HG02973 (cell line): ENCODE data around the gene SORCS2.

Experiments used
- ATAC-seq: cut with Tn5 transposase; IDR thresholded peaks from one replicate; pipeline ENCODE4 v1.9.1; 2021; ENCODE audit warnings: moderate library complexity; ENCODE audit not compliant: unreplicated experiment

The SORCS2 gene

GRCh38 chr4:7299908-7300710, 107.8 kb downstream of the SORCS2 start:
- ATAC-seq = no peak

GRCh38 chr4:7300711-7301095, 108.4 kb downstream of the SORCS2 start:
- no peak for ATAC-seq

- no peak for ATAC-seq
Measured at GRCh38 chr4:7301126-7301785, 108.9 kb downstream of the SORCS2 start.

- ATAC-seq = no peak
Measured at GRCh38 chr4:7301846-7302630, 109.7 kb downstream of the SORCS2 start.

DNA sequence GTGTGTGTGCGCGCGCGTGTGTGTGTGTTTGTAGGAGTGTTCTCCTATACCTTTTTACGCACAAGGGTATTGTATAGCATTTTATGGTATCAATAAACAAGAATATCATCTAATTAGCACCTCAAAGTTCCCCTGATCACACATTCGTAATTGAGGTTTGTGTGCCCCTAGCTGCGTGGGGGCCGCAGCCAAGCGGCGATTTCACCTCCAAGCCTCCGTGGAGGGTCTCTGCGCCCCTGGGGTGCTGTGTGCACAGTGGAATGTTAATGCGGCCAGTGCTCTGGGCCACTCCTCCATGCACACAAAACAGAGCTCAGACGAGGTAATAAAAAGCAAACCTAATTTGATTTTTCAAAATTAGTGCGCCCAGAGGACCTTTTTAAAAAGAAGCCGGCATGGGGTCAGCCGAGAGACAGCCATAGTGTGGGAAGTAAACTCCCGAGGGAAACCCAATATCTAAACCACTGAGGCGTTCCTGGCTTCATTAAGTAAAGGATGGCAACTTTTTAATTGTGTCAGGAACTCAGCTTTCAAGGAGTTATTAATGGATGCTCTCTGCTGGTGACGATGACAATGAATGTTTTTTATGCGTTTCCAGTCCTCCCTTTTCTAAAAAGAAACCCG, 110.6 kb downstream of the SORCS2 start:
- no peak for ATAC-seq

GRCh38 chr4:7303561-7303960, 111.2 kb downstream of the SORCS2 start:
- ATAC-seq = no peak

- ATAC-seq = no peak
Measured at GRCh38 chr4:7304436-7304835, 112.1 kb downstream of the SORCS2 start.

- ATAC-seq = no peak
Measured at GRCh38 chr4:7306021-7306965, 114.0 kb downstream of the SORCS2 start.

- ATAC-seq = no peak
Measured at GRCh38 chr4:7306986-7307385, 114.6 kb downstream of the SORCS2 start.

DNA sequence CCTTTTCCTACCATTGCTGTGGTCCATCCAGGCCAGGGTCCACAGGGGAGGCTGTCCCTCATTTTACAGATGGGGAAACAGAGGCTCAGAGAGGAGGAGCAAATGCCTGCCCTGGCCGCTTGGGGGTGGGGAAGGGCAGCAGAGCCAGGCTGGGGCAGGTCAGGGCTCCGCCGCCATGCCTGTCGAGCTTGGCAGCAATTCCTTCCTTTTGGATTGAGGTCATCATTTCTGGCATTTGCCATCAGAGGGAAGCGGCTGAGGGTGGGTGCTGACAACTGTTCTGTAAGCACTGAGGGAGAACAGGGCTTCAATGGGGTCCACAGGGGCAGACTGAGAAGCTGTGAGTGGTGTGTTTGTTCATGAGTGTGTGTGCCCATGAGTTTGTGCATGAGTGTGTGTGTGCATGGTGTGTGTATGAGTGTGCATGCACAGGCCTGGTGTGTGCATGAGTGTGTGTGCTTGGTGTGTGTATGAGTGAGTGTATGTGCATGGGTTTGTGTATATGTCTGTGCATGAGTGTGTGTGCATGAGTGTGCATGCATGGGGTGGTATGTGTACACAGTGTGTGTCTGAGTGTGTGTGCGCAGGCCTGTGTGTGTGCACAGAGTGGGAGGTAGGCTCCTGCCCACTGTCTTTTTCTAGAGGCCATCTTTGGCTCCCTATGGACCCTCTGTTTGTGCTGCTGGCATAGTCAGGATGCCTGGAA, 115.2 kb downstream of the SORCS2 start:
- no peak for ATAC-seq

DNA sequence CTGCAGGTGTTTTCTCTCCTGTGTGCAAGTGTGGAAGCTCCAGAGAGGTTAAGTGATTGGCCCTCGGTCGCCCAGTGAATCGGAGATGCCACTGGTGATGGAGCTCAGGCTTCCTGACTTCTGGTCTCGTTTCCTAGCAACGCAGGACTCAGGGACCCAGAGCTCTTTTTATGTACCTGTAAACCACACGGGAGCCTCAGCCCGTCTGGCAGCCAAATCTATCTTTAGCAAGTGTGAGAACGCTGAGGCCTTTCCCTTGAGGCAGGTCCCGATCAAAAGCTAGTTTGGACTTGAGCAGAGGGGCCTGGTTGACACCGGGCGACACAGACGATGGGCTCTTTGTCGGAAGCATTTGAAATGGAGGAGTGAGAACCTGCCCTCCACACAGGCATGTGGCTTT, 116.8 kb downstream of the SORCS2 start:
- no peak for ATAC-seq

DNA sequence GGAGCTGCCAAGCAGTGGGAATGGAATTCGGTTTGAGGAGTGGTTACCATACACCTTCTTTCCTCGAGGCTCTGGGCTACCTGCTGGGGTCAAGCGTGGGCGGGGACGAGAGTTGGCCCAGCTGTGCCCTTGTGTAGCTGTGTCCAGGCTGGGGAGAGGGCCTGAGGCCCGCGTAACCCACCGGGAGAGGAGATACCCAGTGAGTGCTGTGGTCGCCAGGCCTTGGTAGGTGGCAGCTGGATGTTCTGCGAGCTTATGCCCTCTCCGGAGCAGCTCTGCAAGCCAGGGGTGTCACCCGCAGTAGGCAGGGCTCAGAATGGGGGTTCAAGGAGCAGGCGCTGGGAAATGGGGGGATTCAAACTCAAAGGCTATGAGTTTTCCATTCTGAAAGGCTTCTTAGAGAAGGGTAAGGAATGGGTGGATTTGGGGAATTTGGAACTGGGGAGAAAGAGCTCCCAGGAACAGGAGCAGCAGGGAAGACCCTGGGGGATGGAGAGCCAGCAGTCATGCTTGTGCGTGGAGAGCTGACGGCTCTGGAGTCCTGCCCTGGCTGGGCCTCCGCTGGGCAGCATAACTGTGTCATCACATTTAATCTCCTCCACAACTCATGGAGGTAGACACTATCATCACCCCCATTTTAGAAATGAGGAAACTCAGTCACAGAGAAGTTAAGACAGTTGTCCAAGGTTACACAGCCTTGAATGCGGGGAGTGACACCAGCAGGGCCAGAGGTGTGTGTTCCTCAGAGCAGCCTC, 117.5 kb downstream of the SORCS2 start:
- no peak for ATAC-seq

DNA sequence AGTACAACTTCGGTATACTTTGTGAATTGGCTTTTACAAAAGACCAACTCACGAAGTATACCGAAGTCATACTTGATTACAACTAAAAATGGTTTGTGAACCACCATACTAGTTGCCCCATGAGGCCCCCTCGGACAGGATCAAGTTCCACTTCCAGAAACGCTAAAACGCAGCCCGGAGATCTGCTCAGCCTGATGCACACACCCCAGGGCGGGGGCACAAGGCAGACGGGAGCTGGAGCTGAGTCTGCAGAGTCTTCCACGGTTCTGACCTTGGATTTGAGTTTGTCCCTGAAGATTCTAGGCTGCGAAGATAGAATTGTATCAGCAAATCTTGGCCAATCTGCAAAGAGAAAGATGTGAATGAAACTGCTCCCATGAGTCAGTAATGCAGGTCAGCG, 118.1 kb downstream of the SORCS2 start:
- ATAC-seq = no peak

DNA sequence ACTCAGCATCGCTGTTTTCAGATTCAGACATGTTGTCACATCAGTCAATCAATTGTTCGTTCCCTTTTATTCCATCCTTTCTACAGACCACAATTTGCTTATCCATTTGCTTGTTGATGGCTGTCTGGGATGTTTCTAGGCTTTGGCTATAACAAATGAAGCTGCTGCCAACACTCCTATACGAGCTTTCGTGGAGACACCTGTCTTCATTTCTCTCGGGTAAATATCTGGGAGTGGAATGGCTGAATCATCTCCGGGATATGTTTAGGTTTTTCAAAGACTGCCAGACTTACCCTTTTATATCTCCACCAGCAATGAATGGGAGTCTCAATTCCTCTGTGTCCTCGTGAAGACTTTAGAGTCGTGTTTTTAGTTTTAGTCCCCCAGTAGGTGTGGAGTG, 118.9 kb downstream of the SORCS2 start:
- ATAC-seq = no peak

GRCh38 chr4:7312691-7313090, 120.4 kb downstream of the SORCS2 start:
- ATAC-seq = no peak

DNA sequence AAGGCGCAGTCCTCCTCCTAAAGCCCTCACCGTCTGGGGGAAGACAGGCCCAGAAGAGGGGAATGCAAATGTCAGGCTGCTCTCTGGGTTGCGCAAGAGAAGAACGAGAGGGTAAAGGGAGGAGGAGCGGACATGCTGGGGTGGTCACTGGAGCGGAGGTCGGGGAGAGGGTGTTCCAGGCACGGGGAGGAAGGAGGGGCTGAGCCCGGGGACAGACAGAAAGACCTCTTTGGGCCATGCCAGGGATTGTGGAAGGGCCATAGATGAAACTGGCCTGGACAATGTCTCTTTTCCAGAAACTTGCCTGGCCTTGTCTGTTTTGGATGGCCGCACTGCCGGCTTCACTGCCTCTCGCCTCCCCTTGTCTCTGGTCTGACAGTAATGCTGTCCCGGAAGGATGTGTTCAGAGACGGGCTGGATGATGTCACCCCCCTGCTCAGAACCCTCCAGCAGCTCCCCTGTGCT, 121.0 kb downstream of the SORCS2 start:
- no peak for ATAC-seq

GRCh38 chr4:7313991-7314390, 121.7 kb downstream of the SORCS2 start:
- no peak for ATAC-seq

- ATAC-seq = no peak
Measured at GRCh38 chr4:7315286-7315685, 122.9 kb downstream of the SORCS2 start.

- no peak for ATAC-seq
Measured at GRCh38 chr4:7315935-7316334, 123.6 kb downstream of the SORCS2 start.
